GM23338 (cell line): ENCODE data around the gene SLC2A2. TPM values are rescaled to one million over a fixed set of nuclear protein-coding genes. Genes with fewer than 3 reads are reported as not detected.

Experiments used
- ATAC-seq: fragments of 200-7000 bp; cut with Tn5 transposase; 3 replicates; pipeline ENCODE4 v1.9.1; 2020
- DNase-seq: peaks from one replicate; pipeline ENCODE4 v3.0.0-alpha.2; 2015; ENCODE audit warnings: low spot score
- H2AFZ ChIP-seq: fragments of 200-600 bp; sonication (generic); 2 replicates; pipeline ENCODE4 v1.8.0; 2016; ENCODE audit warnings: antibody characterized with exemption, mild to moderate bottlenecking, moderate library complexity
- H3F3A ChIP-seq: fragments of 200-600 bp; sonication (generic); replicated peaks from 2 replicates; pipeline ENCODE4 v1.8.0; 2017; ENCODE audit warnings: antibody characterized with exemption, mixed run types, low read depth
- H3K27ac ChIP-seq: fragments of 200-600 bp; sonication (generic); 2 replicates; pipeline ENCODE4 v1.6.1; 2016; ENCODE audit warnings: low read depth
- H3K27me3 ChIP-seq: fragments of 200-600 bp; sonication (generic); 2 replicates; pipeline ENCODE4 v1.8.0; 2016; ENCODE audit warnings: mild to moderate bottlenecking, mixed run types, moderate library complexity; ENCODE audit not compliant: insufficient read depth
- H3K36me3 ChIP-seq: fragments of 200-600 bp; sonication (generic); 2 replicates; pipeline ENCODE4 v1.8.0; 2016; ENCODE audit warnings: mild to moderate bottlenecking; ENCODE audit not compliant: insufficient read depth
- H3K4me1 ChIP-seq: fragments of 200-600 bp; sonication (generic); 2 replicates; pipeline ENCODE4 v1.8.0; 2016; ENCODE audit warnings: mild to moderate bottlenecking, moderate library complexity; ENCODE audit not compliant: insufficient read depth
- H3K4me2 ChIP-seq: fragments of 200-600 bp; sonication (generic); 2 replicates; pipeline ENCODE4 v1.7.1; 2017; ENCODE audit warnings: mixed run types
- H3K4me3 ChIP-seq: fragments of 200-600 bp; sonication (generic); 2 replicates; pipeline ENCODE4 v1.6.1; 2016; ENCODE audit warnings: mixed run types
- H3K79me2 ChIP-seq: fragments of 200-600 bp; sonication (generic); replicated peaks from 2 replicates; pipeline ENCODE4 v1.8.0; 2017; ENCODE audit warnings: mild to moderate bottlenecking; ENCODE audit not compliant: insufficient read depth
- H3K9me2 ChIP-seq: fragments of 200-600 bp; sonication (generic); 2 replicates; pipeline ENCODE4 v1.8.0; 2017; ENCODE audit not compliant: insufficient read depth
- H4K20me1 ChIP-seq: fragments of 200-600 bp; sonication (generic); replicated peaks from 2 replicates; pipeline ENCODE4 v1.8.0; 2017; ENCODE audit warnings: mild to moderate bottlenecking; ENCODE audit not compliant: insufficient read depth
- H3K27ac Mint-ChIP-seq: 2 replicates; pipeline ENCODE4 v1.8.0; 2020; ENCODE audit warnings: inconsistent platforms, mild to moderate bottlenecking, moderate library complexity, mixed read lengths
- H3K27me3 Mint-ChIP-seq: 3 replicates; pipeline ENCODE4 v1.8.0; 2022; ENCODE audit warnings: low read depth, mild to moderate bottlenecking, moderate library complexity, mixed read lengths, inconsistent platforms; ENCODE audit not compliant: insufficient read depth, poor library complexity
- H3K36me3 Mint-ChIP-seq: 3 replicates; pipeline ENCODE4 v1.8.0; 2021; ENCODE audit warnings: low read depth, mild to moderate bottlenecking, inconsistent platforms, moderate library complexity, mixed read lengths
- H3K4me1 Mint-ChIP-seq: 3 replicates; pipeline ENCODE4 v1.8.0; 2020; ENCODE audit warnings: mild to moderate bottlenecking, inconsistent platforms, mixed read lengths
- H3K4me3 Mint-ChIP-seq: 3 replicates; pipeline ENCODE4 v1.8.0; 2021; ENCODE audit warnings: moderate library complexity, mild to moderate bottlenecking, inconsistent platforms, mixed read lengths
- H3K9me3 Mint-ChIP-seq: 3 replicates; pipeline ENCODE4 v1.8.0; 2020; ENCODE audit warnings: moderate library complexity, mild to moderate bottlenecking, inconsistent platforms, mixed read lengths
- CREB1 ChIP-seq: fragments of 250-450 bp; sonication (Bioruptor Pico); IDR thresholded peaks from 2 replicates; pipeline ENCODE4 v1.5.0; 2020; ENCODE audit warnings: low read depth, mild to moderate bottlenecking, moderate library complexity
- CTCF ChIP-seq, 2 experiments: fragments of 200-600 bp in 1 of 2; sonication (generic) in 1 of 2; conservative IDR thresholded peaks; 2 replicates each; pipeline versions ENCODE4 v1.5.1 to v1.6.1; 2016 to 2017; ENCODE audit warnings: antibody characterized with exemption in 2 of 2, low read depth in 2 of 2, mild to moderate bottlenecking in 2 of 2, moderate library complexity in 1 of 2
- ETS1 ChIP-seq: IDR thresholded peaks from 2 replicates; pipeline ENCODE4 v1.6.1; 2016; ENCODE audit warnings: antibody characterized with exemption
- JUNB ChIP-seq: IDR thresholded peaks from one replicate; pipeline ENCODE4 v1.6.1; 2016; ENCODE audit warnings: antibody characterized with exemption; ENCODE audit not compliant: unreplicated experiment
- NANOG ChIP-seq: IDR thresholded peaks from 2 replicates; pipeline ENCODE4 v1.6.1; 2016; ENCODE audit warnings: antibody characterized with exemption, borderline replicate concordance
- POLR2AphosphoS5 ChIP-seq: IDR thresholded peaks from 2 replicates; pipeline ENCODE4 v1.6.1; 2016; ENCODE audit warnings: antibody characterized with exemption, low read depth
- REST ChIP-seq: IDR thresholded peaks from one replicate; pipeline ENCODE4 v1.6.1; 2018; ENCODE audit warnings: antibody characterized with exemption; ENCODE audit not compliant: unreplicated experiment
- ZNF331 ChIP-seq: fragments of 250-450 bp; sonication (Bioruptor Pico); IDR thresholded peaks from 2 replicates; pipeline ENCODE4 v1.5.0; 2020; ENCODE audit warnings: low read depth, mild to moderate bottlenecking, moderate library complexity
- polyA plus RNA-seq: library from polyadenylated mRNA; unstranded; fragments of >200 nt; fragmentation: Nextera tagmentation; extraction: Ambion mirVana; gene quantifications from 2 replicates; pipeline ENCODE4 v1.2.1, GENCODE V29; 2016
- total RNA-seq: library from RNA; depleted of rRNA; stranded (reverse); fragments of >200 nt; shearing (Covaris generic); gene quantifications from 2 replicates; pipeline ENCODE4 v1.2.3, GENCODE V29; 2014

SLC2A2 gene
- total and polyA plus RNA-seq, 2 experiments from 2014 or later = not detected

- no peak overlapping the region for H3K4me2 ChIP-seq
- DNase-seq = no peak
- H3K27me3 ChIP-seq = no peaks in the 10 kb centered on the region
These were observed 28.4 kb upstream of the SLC2A2 start for GRCh38 chr3:171054921-171055320.

GRCh38 chr3:171054231-171054630 is 27.7 kb upstream of the SLC2A2 start:
- H4K20me1 ChIP-seq = no peaks in the 10 kb centered on the region
- H3K4me2 ChIP-seq = no peak overlapping the region
- H3K27ac ChIP-seq = no peak overlapping the region
- H3K36me3 ChIP-seq = no peaks in the 10 kb centered on the region
- H2AFZ ChIP-seq = no peak overlapping the region
- H3K4me1 Mint-ChIP-seq = peaks cover 8% of the 10 kb centered on the region; the same call in 2 of the 3 replicates
- H3K4me3 Mint-ChIP-seq = no peak overlapping the region
- H3K27me3 ChIP-seq = no peaks in the 10 kb centered on the region
- H3K9me3 Mint-ChIP-seq = no peaks in the 10 kb centered on the region
- H3F3A ChIP-seq = no peaks in the 10 kb centered on the region
- no peak overlapping the region for H3K27ac Mint-ChIP-seq
- H3K27me3 Mint-ChIP-seq = no peaks in the 10 kb centered on the region
- no peak for ATAC-seq
- peaks cover 4% of the 10 kb centered on the region; the same call in 1 of the 2 replicates for H3K9me2 ChIP-seq
- no peak for DNase-seq
- no peaks in the 10 kb centered on the region for H3K79me2 ChIP-seq
- no peak overlapping the region for H3K4me3 ChIP-seq
- H3K4me1 ChIP-seq = no peaks in the 10 kb centered on the region
- no peaks in the 10 kb centered on the region for H3K36me3 Mint-ChIP-seq
- TF ChIP-seq REST = no peak
- TF ChIP-seq NANOG = no peak
- no peak for TF ChIP-seq JUNB
- TF ChIP-seq ZNF331 = no peak
- no peak for TF ChIP-seq CREB1 (CRISPR knock-in tag)
- no peak for TF ChIP-seq CTCF (conservative IDR thresholded peaks at IDR 0.05; ENCODE audit: low read depth in 2 of 2)
- TF ChIP-seq POLR2AphosphoS5 = no peak

More at GRCh38 chr3:171054921-171055320, 28.4 kb upstream of the SLC2A2 start:
- Histone ChIP-seq H3K79me2 (no peaks in the 10 kb centered on the region), H4K20me1 (no peaks in the 10 kb centered on the region), H3K9me2 (peaks cover 4% of the 10 kb centered on the region; the same call in 1 of the 2 replicates), H3K27ac (no peak overlapping the region), H3F3A (no peaks in the 10 kb centered on the region), H3K4me3 (no peak overlapping the region), H3K4me1 (no peaks in the 10 kb centered on the region), H2AFZ (no peak overlapping the region), H3K36me3 (no peaks in the 10 kb centered on the region)
- ATAC-seq = no peak
- peaks cover 3% of the 10 kb centered on the region; the same call in 2 of the 3 replicates for H3K4me1 Mint-ChIP-seq
- H3K9me3 Mint-ChIP-seq = no peaks in the 10 kb centered on the region
- no peaks in the 10 kb centered on the region for H3K27me3 Mint-ChIP-seq
- no peak for TF ChIP-seq NANOG
- no peak for TF ChIP-seq POLR2AphosphoS5
- no peak for TF ChIP-seq CREB1 (CRISPR knock-in tag)
- no peak for TF ChIP-seq CTCF (conservative IDR thresholded peaks at IDR 0.05; ENCODE audit: low read depth in 2 of 2)
- no peak for TF ChIP-seq ETS1
- no peaks in the 10 kb centered on the region for H3K36me3 Mint-ChIP-seq
- no peak overlapping the region for H3K27ac Mint-ChIP-seq
- H3K4me3 Mint-ChIP-seq = no peak overlapping the region
